SIG-M5 (cell line): ENCODE measurements around the gene OTOG.

Source experiments
- DNase-seq: peaks from one replicate; lab custom pipeline; 2025; lab: John Stamatoyannopoulos, UW

Gene OTOG

GRCh38 chr11:17541330-17541885 is 5.7 kb upstream of the OTOG start:
- DNase-seq = no peak

GRCh38 chr11:17542249-17542648 is 4.8 kb upstream of the OTOG start:
- no peak for DNase-seq

GRCh38 chr11:17543041-17543440 is 4.0 kb upstream of the OTOG start:
- no peak for DNase-seq

GRCh38 chr11:17543574-17544180 is 3.4 kb upstream of the OTOG start:
- no peak for DNase-seq

- DNase-seq = no peak
Measured at GRCh38 chr11:17544181-17544622, 2.9 kb upstream of the OTOG start, which contains the start of gene USH1C. USH1C (minus strand) TSS chr11:17544416; CDS start chr11:17544307, 109 bp downstream.

- DNase-seq = no peak
Measured at GRCh38 chr11:17546240-17546639, 819 bp upstream of the OTOG start.

- no peak for DNase-seq
Measured at GRCh38 chr11:17547932-17548331, 873 bp downstream of the OTOG start.

GRCh38 chr11:17548444-17548843 is 1.4 kb downstream of the OTOG start:
- DNase-seq = no peak

GRCh38 chr11:17550450-17551346 is 3.6 kb downstream of the OTOG start:
- no peak for DNase-seq

- DNase-seq = no peak
Measured at GRCh38 chr11:17551347-17552040, 4.4 kb downstream of the OTOG start.

GRCh38 chr11:17552041-17552355 is 4.9 kb downstream of the OTOG start:
- DNase-seq = no peak

GRCh38 chr11:17552392-17553248 is 5.6 kb downstream of the OTOG start:
- no peak for DNase-seq

- no peak for DNase-seq
Measured at GRCh38 chr11:17553249-17553546, 6.1 kb downstream of the OTOG start.

- DNase-seq = no peak
Measured at GRCh38 chr11:17554487-17554886, 7.4 kb downstream of the OTOG start.

GRCh38 chr11:17556999-17557398 is 9.9 kb downstream of the OTOG start:
- DNase-seq = no peak

- DNase-seq = no peak
Measured at GRCh38 chr11:17558025-17558780, 11.1 kb downstream of the OTOG start.

- DNase-seq = no peak
Measured at GRCh38 chr11:17558916-17559315, 11.9 kb downstream of the OTOG start.

- no peak for DNase-seq
Measured at GRCh38 chr11:17559341-17560087, 12.5 kb downstream of the OTOG start.

- DNase-seq = no peak
Measured at GRCh38 chr11:17560281-17561110, 13.4 kb downstream of the OTOG start.

GRCh38 chr11:17561111-17561415 is 14.0 kb downstream of the OTOG start:
- no peak for DNase-seq
